H9 (cell line): ENCODE measurements around the gene GSTM3. TPM values are rescaled to one million over a fixed set of nuclear protein-coding genes. Genes with fewer than 3 reads are reported as not detected.

Source experiments
- DNase-seq: peaks from one replicate; pipeline ENCODE4 v3.0.0-alpha.2; 2017
- H2AFZ ChIP-seq: one replicate; pipeline ENCODE4 v1.6.1; 2013; ENCODE audit warnings: mild to moderate bottlenecking, low read length, control low read depth, moderate library complexity
- H2AK5ac ChIP-seq: 2 replicates; pipeline ENCODE4 v1.6.1; 2013; ENCODE audit warnings: low read length, control low read depth, mixed read lengths; ENCODE audit not compliant: insufficient read length
- H2BK120ac ChIP-seq: one replicate; pipeline ENCODE4 v1.6.1; 2013; ENCODE audit warnings: low read depth, mild to moderate bottlenecking, low read length, control low read depth, inconsistent platforms; ENCODE audit not compliant: poor library complexity, severe bottlenecking
- H2BK12ac ChIP-seq: 2 replicates; pipeline ENCODE4 v1.6.1; 2013; ENCODE audit warnings: low read length, control low read depth, mixed read lengths, low read depth; ENCODE audit not compliant: insufficient read length
- H2BK15ac ChIP-seq: 2 replicates; pipeline ENCODE4 v1.6.1; 2013; ENCODE audit warnings: low read depth, low read length, control low read depth
- H2BK20ac ChIP-seq: one replicate; pipeline ENCODE4 v1.6.1; 2013; ENCODE audit warnings: low read depth, mild to moderate bottlenecking, low read length, control low read depth, inconsistent platforms; ENCODE audit not compliant: poor library complexity, severe bottlenecking
- H2BK5ac ChIP-seq: 2 replicates; pipeline ENCODE4 v1.6.1; 2013; ENCODE audit warnings: low read length, control low read depth, mixed read lengths; ENCODE audit not compliant: insufficient read length
- H3K14ac ChIP-seq: 2 replicates; pipeline ENCODE4 v1.6.1; 2013; ENCODE audit warnings: low read length, control low read depth; ENCODE audit not compliant: insufficient read depth
- H3K18ac ChIP-seq: 2 replicates; pipeline ENCODE4 v1.6.1; 2013; ENCODE audit warnings: low read depth, mild to moderate bottlenecking, mixed read lengths, low read length, control low read depth; ENCODE audit not compliant: insufficient read length
- H3K23ac ChIP-seq: 2 replicates; pipeline ENCODE4 v1.6.1; 2013; ENCODE audit warnings: low read length, control low read depth, mixed read lengths, low read depth; ENCODE audit not compliant: insufficient read length
- H3K23me2 ChIP-seq: 2 replicates; pipeline ENCODE4 v1.6.1; 2013; ENCODE audit warnings: low read depth, mild to moderate bottlenecking, mixed read lengths, low read length, control low read depth; ENCODE audit not compliant: insufficient read length, poor library complexity, severe bottlenecking
- H3K27ac ChIP-seq: 2 replicates; pipeline ENCODE4 v1.5.1; 2013; ENCODE audit warnings: low read length, control low read depth, mixed read lengths, low read depth; ENCODE audit not compliant: insufficient read length
- H3K27me3 ChIP-seq: 2 replicates; pipeline ENCODE4 v1.6.1; 2013; ENCODE audit warnings: low read length, control low read depth, inconsistent platforms; ENCODE audit not compliant: insufficient read depth
- H3K4ac ChIP-seq: 2 replicates; pipeline ENCODE4 v1.6.1; 2013; ENCODE audit warnings: low read depth, mild to moderate bottlenecking, control low read depth, inconsistent platforms, low read length, moderate library complexity
- H3K4me1 ChIP-seq: 2 replicates; pipeline ENCODE4 v1.6.1; 2013; ENCODE audit warnings: low read length, control low read depth, inconsistent platforms; ENCODE audit not compliant: insufficient read depth
- H3K4me2 ChIP-seq: 2 replicates; pipeline ENCODE4 v1.6.1; 2013; ENCODE audit warnings: low read length, control low read depth, mixed read lengths; ENCODE audit not compliant: insufficient read length, insufficient read depth
- H3K56ac ChIP-seq: 2 replicates; pipeline ENCODE4 v1.6.1; 2013; ENCODE audit warnings: low read depth, mild to moderate bottlenecking, mixed read lengths, low read length, control low read depth; ENCODE audit not compliant: insufficient read length
- H3K79me1 ChIP-seq: 2 replicates; pipeline ENCODE4 v1.6.1; 2013; ENCODE audit warnings: low read depth, mild to moderate bottlenecking, moderate library complexity, low read length, control low read depth, inconsistent platforms; ENCODE audit not compliant: insufficient read depth, poor library complexity, severe bottlenecking
- H3K79me2 ChIP-seq: 2 replicates; pipeline ENCODE4 v1.6.1; 2013; ENCODE audit warnings: low read length, control low read depth, inconsistent platforms; ENCODE audit not compliant: insufficient read depth
- H3K9ac ChIP-seq: 2 replicates; pipeline ENCODE4 v1.6.1; 2013; ENCODE audit warnings: low read length, control low read depth, mixed read lengths; ENCODE audit not compliant: insufficient read length; ENCODE audit errors: extremely low read depth
- H3K9me3 ChIP-seq: one replicate; pipeline ENCODE4 v1.6.1; 2013; ENCODE audit warnings: low read depth, low read length, inconsistent platforms; ENCODE audit not compliant: control insufficient read depth
- H3T11ph ChIP-seq: one replicate; pipeline ENCODE4 v1.6.1; 2013; ENCODE audit warnings: mild to moderate bottlenecking, low read length, control low read depth, inconsistent platforms
- H4K20me1 ChIP-seq: one replicate; pipeline ENCODE4 v1.6.1; 2013; ENCODE audit not compliant: control insufficient read depth, insufficient read length, insufficient read depth
- H4K5ac ChIP-seq: 2 replicates; pipeline ENCODE4 v1.6.1; 2013; ENCODE audit warnings: low read depth, mild to moderate bottlenecking, mixed read lengths, low read length, control low read depth; ENCODE audit not compliant: insufficient read length
- H4K8ac ChIP-seq: replicated peaks from 2 replicates; pipeline ENCODE4 v1.6.1; 2013; ENCODE audit warnings: low read length, control low read depth, mixed read lengths, low read depth; ENCODE audit not compliant: insufficient read length
- H4K91ac ChIP-seq: 2 replicates; pipeline ENCODE4 v1.6.1; 2013; ENCODE audit warnings: low read depth, mild to moderate bottlenecking, moderate library complexity, mixed read lengths, low read length, control low read depth; ENCODE audit not compliant: insufficient read length
- H3K27ac Mint-ChIP-seq, 3 experiments: 2 replicates in 2 of 3; 3 replicates in 1 of 3; pipeline ENCODE4 v1.8.0; 2020 to 2021; ENCODE audit warnings: mixed read lengths in 3 of 3, mild to moderate bottlenecking in 1 of 3, moderate library complexity in 1 of 3
- H3K27me3 Mint-ChIP-seq: 2 replicates; pipeline ENCODE4 v1.8.0; 2021; ENCODE audit warnings: low read depth, mild to moderate bottlenecking, moderate library complexity, mixed read lengths
- H3K36me3 Mint-ChIP-seq, 3 experiments: 2 replicates in 2 of 3; 3 replicates in 1 of 3; pipeline ENCODE4 v1.8.0; 2020 to 2021; ENCODE audit warnings: low read depth in 3 of 3, mixed read lengths in 3 of 3; ENCODE audit not compliant: insufficient read depth in 1 of 3
- H3K4me1 Mint-ChIP-seq, 2 experiments: 2 replicates each; pipeline ENCODE4 v1.8.0; 2020; ENCODE audit warnings: mixed read lengths in 2 of 2
- H3K4me3 Mint-ChIP-seq, 2 experiments: 2 replicates in 1 of 2; 3 replicates in 1 of 2; pipeline ENCODE4 v1.8.0; 2020 to 2021; ENCODE audit warnings: mild to moderate bottlenecking in 2 of 2, mixed read lengths in 2 of 2, moderate library complexity in 1 of 2
- H3K9me3 Mint-ChIP-seq, 2 experiments: 2 replicates in 1 of 2; 3 replicates in 1 of 2; pipeline ENCODE4 v1.8.0; 2020; ENCODE audit warnings: mild to moderate bottlenecking in 2 of 2, mixed read lengths in 2 of 2, moderate library complexity in 1 of 2
- CTCF ChIP-seq: fragments of 200-600 bp; sonication (generic); conservative IDR thresholded peaks from 3 replicates; pipeline ENCODE4 v1.8.0; 2021; ENCODE audit warnings: antibody characterized with exemption, mild to moderate bottlenecking
- WGBS: extraction: QIAGEN DNeasy Blood & Tissue Kit; methylation state at CpG from one replicate; pipeline ENCODE4 v1.1.7; 2013; ENCODE audit warnings: missing lambda C conversion rate, low lambda C conversion rate, mixed read lengths; ENCODE audit not compliant: insufficient read length; ENCODE audit errors: extremely low coverage; 5-methylcytosine and 5-hydroxymethylcytosine counted together
- total RNA-seq: library from RNA; stranded (reverse); gene quantifications from 2 replicates; pipeline ENCODE4 v1.2.1, GENCODE V29; 2021

GSTM3 gene
- total RNA-seq, 1 experiment from 2014 or later = 3.5 TPM

DNA sequence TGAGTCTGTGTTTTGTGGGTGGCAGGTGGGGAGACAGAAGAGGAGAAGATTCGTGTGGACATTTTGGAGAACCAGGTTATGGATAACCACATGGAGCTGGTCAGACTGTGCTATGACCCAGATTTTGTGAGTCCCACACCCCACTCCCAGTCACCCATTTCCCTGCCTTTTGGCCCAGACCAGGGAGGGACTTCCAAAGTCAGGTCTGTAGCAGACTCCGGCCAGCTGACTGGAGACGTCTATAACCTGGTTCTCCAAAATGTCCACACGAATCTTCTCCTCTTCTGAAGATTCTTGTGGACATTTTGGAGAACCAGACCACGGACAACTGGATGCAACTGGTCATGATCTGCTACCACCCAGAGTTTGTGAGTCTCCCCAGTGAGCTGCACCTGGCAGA, 27.2 kb downstream of the GSTM3 start:
- Histone ChIP-seq H3K4me2 (no peak overlapping the region), H3K79me2 (no peaks in the 10 kb centered on the region), H2AK5ac (no peak overlapping the region), H3K56ac (no peak overlapping the region), H3T11ph (no peak overlapping the region), H4K20me1 (no peaks in the 10 kb centered on the region), H3K79me1 (no peaks in the 10 kb centered on the region), H3K23me2 (no peaks in the 10 kb centered on the region), H3K4me1 (no peaks in the 10 kb centered on the region), H2AFZ (no peak overlapping the region), H3K4ac (no peak overlapping the region), H3K18ac (no peak overlapping the region), H4K5ac (no peak overlapping the region), H2BK15ac (no peak overlapping the region), H4K8ac (no peak overlapping the region), H2BK120ac (no peak overlapping the region), H3K27ac (no peak overlapping the region), H3K23ac (no peak overlapping the region), H4K91ac (no peak overlapping the region), H2BK5ac (no peak overlapping the region), H3K9me3 (no peaks in the 10 kb centered on the region), H3K27me3 (no peaks in the 10 kb centered on the region; the same call in 1 of the 2 replicates), H3K9ac (no peak overlapping the region), H2BK12ac (no peak overlapping the region), H2BK20ac (no peak overlapping the region), H3K14ac (no peak overlapping the region)
- Mint-ChIP-seq H3K27ac (no peak overlapping the region), H3K4me1 (no peaks in the 10 kb centered on the region; a peak in 1 of 4 replicates), H3K4me3 (no peak overlapping the region), H3K9me3 (peaks cover 9 to 11% of the 10 kb centered on the region in 2 experiments), H3K36me3 (peaks cover 4 to 8% (median 5%) of the 10 kb centered on the region in 3 experiments; a peak in 5 of 7 replicates), H3K27me3 (peaks cover 9% of the 10 kb centered on the region)
- TF ChIP-seq CTCF = no peak
- WGBS = no CpG with 5 or more reads among the region's 5 CpGs
- DNase-seq = no peak
